AG04450 (cell line): ENCODE data around the gene MAK. TPM values are rescaled to one million over a fixed set of nuclear protein-coding genes. Genes with fewer than 3 reads are reported as not detected.

ENCODE experiments used
- CTCF ChIA-PET: fragments of 300-600, 350-600 bp; formaldehyde crosslinking; extraction: SDS; loops from one replicate; lab custom pipeline; 2022; ENCODE audit warnings: antibody characterized with exemption, inconsistent platforms; lab: Charles Lee
- POLR2A ChIA-PET: fragments of 350-600 bp; formaldehyde crosslinking; extraction: SDS; loops from one replicate; lab custom pipeline; 2021; ENCODE audit warnings: antibody characterized with exemption, inconsistent platforms; lab: Yijun Ruan, JAX
- DNase-seq: peaks from one replicate; pipeline ENCODE4 v3.0.0-alpha.2; 2011; ENCODE audit warnings: low read depth, low spot score
- H3K27ac ChIP-seq: one replicate; pipeline ENCODE4 v1.5.1; 2012; ENCODE audit warnings: low read depth, low read length, control low read depth
- H3K27me3 ChIP-seq: one replicate; pipeline ENCODE4 v1.6.0; 2012; ENCODE audit warnings: low read length; ENCODE audit not compliant: control insufficient read depth, insufficient read depth
- H3K4me3 ChIP-seq: 2 replicates; pipeline ENCODE4 v1.5.1; 2011; ENCODE audit warnings: mild to moderate bottlenecking, low read depth, low read length, control low read depth
- H3K9me3 ChIP-seq: 2 replicates; pipeline ENCODE4 v1.5.1; 2012; ENCODE audit warnings: low read length; ENCODE audit not compliant: control insufficient read depth, insufficient read depth
- CTCF ChIP-seq: IDR thresholded peaks from 2 replicates; pipeline ENCODE4 v1.5.1; 2011; ENCODE audit warnings: low read depth, low read length, control low read depth, inconsistent platforms
- polyA plus RNA-seq: library from polyadenylated mRNA; depleted of rRNA; stranded (reverse); fragments of >200 nt; gene quantifications from 2 replicates; pipeline ENCODE4 v1.2.3, GENCODE V29; 2011

MAK gene
- polyA plus RNA-seq, 1 experiment = not detected

GRCh38 chr6:10733151-10733715 lies 105.1 kb downstream of the MAK start:
- H3K9me3 ChIP-seq = no peaks in the 10 kb centered on the region
- no peak for DNase-seq
- H3K4me3 ChIP-seq = no peak overlapping the region
- ChIA-PET POLR2A (interaction anchor here (1.3 kb wide), 1 partner anchor 9 kb away, joined by 4 read pairs; no protein-coding TSS in a partner anchor), CTCF (no interaction called here)
- no peak for TF ChIP-seq CTCF
- H3K27ac ChIP-seq = no peak overlapping the region
- no peaks in the 10 kb centered on the region for H3K27me3 ChIP-seq

- Histone ChIP-seq H3K27ac (no peak overlapping the region), H3K9me3 (no peaks in the 10 kb centered on the region), H3K27me3 (no peaks in the 10 kb centered on the region), H3K4me3 (no peak overlapping the region)
- TF ChIP-seq CTCF = no peak
- DNase-seq = no peak
- POLR2A ChIA-PET = interaction anchor here (0.7 kb wide), 1 partner anchor 10 kb away, joined by 3 read pairs; no protein-coding TSS in a partner anchor
- CTCF ChIA-PET = interaction anchor here (1.1 kb wide), 1 partner anchor 251 kb away, joined by 3 read pairs; no protein-coding TSS in a partner anchor
Observed at GRCh38 chr6:10730254-10730653, 108.1 kb downstream of the MAK start.

- no peak for TF ChIP-seq CTCF
- Histone ChIP-seq H3K27ac (no peak overlapping the region), H3K4me3 (no peak overlapping the region), H3K27me3 (no peaks in the 10 kb centered on the region), H3K9me3 (no peaks in the 10 kb centered on the region)
- CTCF ChIA-PET = interaction anchor here (0.9 kb wide), 1 partner anchor 34 kb away, joined by 3 read pairs; no protein-coding TSS in a partner anchor
- DNase-seq = no peak
- POLR2A ChIA-PET = interaction anchor here (1.3 kb wide), 1 partner anchor 31 kb away, joined by 3 read pairs; the partner anchor contains the start of genes C6orf52 and PAK1IP1
Observed at GRCh38 chr6:10725716-10726115, 112.6 kb downstream of the MAK start.

GRCh38 chr6:10725044-10725443 lies 113.3 kb downstream of the MAK start:
- CTCF ChIA-PET = interaction anchor here (0.9 to 1.8 kb wide), 2 partner anchors 35 to 246 kb away, joined by 3 to 9 read pairs; no protein-coding TSS in a partner anchor
- TF ChIP-seq CTCF = no peak
- POLR2A ChIA-PET = interaction anchor here (1.3 to 1.4 kb wide), 3 partner anchors 8 to 31 kb away, joined by 3 to 6 read pairs (median 4); partner anchors contain the start of genes C6orf52 and PAK1IP1

GRCh38 chr6:10723567-10723881 lies 114.8 kb downstream of the MAK start:
- ChIA-PET POLR2A (interaction anchor here (0.9 to 1.4 kb wide), 3 partner anchors 10 to 23 kb away, joined by 3 to 6 read pairs (median 4); no protein-coding TSS in a partner anchor), CTCF (interaction anchor here (0.6 to 2.5 kb wide), 5 partner anchors 36 to 245 kb away, joined by 3 to 9 read pairs (median 4); no protein-coding TSS in a partner anchor)
- no peak for TF ChIP-seq CTCF
- H3K27ac ChIP-seq = peak overlapping the region; percentile 77
- H3K9me3 ChIP-seq = peaks cover 3% of the 10 kb centered on the region
- no peaks in the 10 kb centered on the region for H3K27me3 ChIP-seq
- H3K4me3 ChIP-seq = peak overlapping the region; percentile 77
- DNase-seq = no peak

More at GRCh38 chr6:10725044-10725443, 113.3 kb downstream of the MAK start:
- H3K27me3 ChIP-seq = no peaks in the 10 kb centered on the region
- H3K27ac ChIP-seq = no peak overlapping the region
- H3K9me3 ChIP-seq = no peaks in the 10 kb centered on the region; the same call in 1 of the 2 replicates
- no peak for DNase-seq
- H3K4me3 ChIP-seq = no peak overlapping the region; the same call in 1 of the 2 replicates
